Measurements from ENCODE around the gene MT4. TPM values are rescaled to one million over a fixed set of nuclear protein-coding genes. Genes with fewer than 3 reads are reported as not detected.

The MT4 gene
- total RNA-seq, 1 experiment from 2014 or later, result not detected

DNA sequence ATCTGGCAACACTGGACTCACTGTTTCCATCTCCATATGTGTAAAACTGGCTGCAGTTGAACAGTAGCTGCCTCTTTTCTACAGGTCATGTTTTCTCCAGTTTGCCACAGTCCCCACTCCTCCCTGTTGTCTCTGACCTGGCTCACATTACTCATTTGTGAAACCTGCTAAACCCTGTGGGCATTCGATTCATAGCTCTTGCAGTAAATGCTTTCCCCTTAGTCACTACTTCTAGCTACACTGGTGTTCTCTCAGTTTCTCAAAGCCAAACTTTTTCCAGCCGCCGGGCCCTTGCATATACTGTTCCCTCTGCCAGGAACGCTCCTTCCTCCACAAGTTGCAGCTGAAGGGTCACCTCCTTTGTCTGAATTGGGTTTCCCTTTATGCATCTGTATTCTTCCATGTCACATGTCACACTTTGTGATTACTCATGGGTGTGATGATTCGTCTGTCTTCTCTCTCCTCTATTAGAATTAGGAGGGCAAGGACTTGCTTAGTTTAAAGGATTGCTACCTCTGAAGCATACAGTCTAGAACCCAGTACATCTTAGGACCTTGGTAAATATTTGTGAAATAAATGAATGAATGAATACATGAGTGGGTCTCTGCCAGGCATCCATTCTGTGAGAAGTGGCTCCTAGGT lies 15.0 kb upstream of the MT4 start:
- no peak for DNase-seq
- no peak overlapping the region for H3K9ac ChIP-seq (ENCODE audit: low read length)
- H3K27ac ChIP-seq (ENCODE audit: low read length), result no peak overlapping the region
- H4K20me1 ChIP-seq (ENCODE audit: insufficient read depth, low read depth, low read length), result no peaks in the 10 kb centered on the region
- no peaks in the 10 kb centered on the region for H3K9me3 ChIP-seq (ENCODE audit: low read length)
- no peaks in the 10 kb centered on the region for H3K9me2 ChIP-seq (replicated peaks; ENCODE audit: insufficient read depth, low read length)
- peaks cover 11% of the 10 kb centered on the region for H3K4me1 ChIP-seq (ENCODE audit: low read length)
- H3K79me2 ChIP-seq (ENCODE audit: low read length), result no peaks in the 10 kb centered on the region
- no peak overlapping the region for H3K4me3 ChIP-seq (ENCODE audit: low read length)
- no peaks in the 10 kb centered on the region for H3K27me3 ChIP-seq (ENCODE audit: low read length)
- H3K4me2 ChIP-seq (ENCODE audit: low read depth, low read length, poor library complexity, severe bottlenecking), result no peak overlapping the region
- H2AFZ ChIP-seq (ENCODE audit: low read length), result no peak overlapping the region
- H3K36me3 ChIP-seq (ENCODE audit: insufficient read depth, low read length), result no peaks in the 10 kb centered on the region

DNA sequence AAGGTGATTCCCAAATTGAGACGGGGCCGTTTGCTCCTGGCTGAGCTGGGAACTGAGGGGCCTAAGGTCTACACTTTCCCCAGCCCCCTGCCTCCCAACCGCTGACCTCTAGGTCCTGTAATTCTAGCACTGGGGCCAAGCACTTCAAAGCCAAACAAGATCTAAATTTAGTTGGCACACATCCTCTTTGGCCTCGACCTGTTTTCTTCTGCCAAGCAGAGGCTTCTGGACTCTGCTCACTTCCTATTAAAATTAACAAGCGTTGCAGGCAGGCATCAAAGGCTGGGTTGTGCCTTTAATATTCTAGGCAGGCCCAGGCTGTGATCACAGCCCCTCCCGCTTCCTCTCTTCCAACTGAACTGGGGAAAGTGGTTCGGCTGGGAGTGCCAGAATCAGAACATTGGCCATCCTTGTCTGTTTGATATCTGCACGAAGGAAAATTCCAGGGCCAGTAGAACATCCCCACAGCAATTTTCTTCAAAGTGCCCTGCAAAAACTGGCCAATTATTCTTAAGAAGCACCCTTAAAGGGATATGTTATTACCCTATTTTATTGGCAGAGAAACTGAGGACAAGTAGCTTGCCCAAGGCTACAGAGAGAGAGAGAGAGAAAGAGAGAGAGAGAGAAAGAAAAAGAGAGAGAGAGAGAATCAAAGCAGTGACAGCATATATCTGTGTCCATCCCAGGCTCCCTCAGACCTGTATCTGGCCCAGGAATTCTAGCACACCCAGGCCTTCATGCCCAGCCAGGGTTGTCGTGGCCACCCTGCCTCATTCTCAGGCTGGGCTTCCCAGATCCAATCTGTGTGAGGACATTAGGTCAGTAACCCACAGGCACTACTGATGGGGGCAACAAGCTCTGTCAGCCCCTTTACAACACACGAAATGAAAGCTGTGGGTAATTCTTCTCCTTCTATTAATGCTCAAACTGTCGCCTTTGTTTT lies 12.8 kb upstream of the MT4 start:
- Histone ChIP-seq H4K20me1 (ENCODE audit: insufficient read depth, low read depth, low read length) (no peaks in the 10 kb centered on the region), H2AFZ (ENCODE audit: low read length) (no peak overlapping the region), H3K9me2 (replicated peaks; ENCODE audit: insufficient read depth, low read length) (no peaks in the 10 kb centered on the region), H3K27me3 (ENCODE audit: low read length) (no peaks in the 10 kb centered on the region), H3K4me1 (ENCODE audit: low read length) (peaks cover 11% of the 10 kb centered on the region), H3K9me3 (ENCODE audit: low read length) (no peaks in the 10 kb centered on the region), H3K4me3 (ENCODE audit: low read length) (no peak overlapping the region), H3K9ac (ENCODE audit: low read length) (no peak overlapping the region), H3K36me3 (ENCODE audit: insufficient read depth, low read length) (no peaks in the 10 kb centered on the region), H3K4me2 (ENCODE audit: low read depth, low read length, poor library complexity, severe bottlenecking) (no peak overlapping the region), H3K27ac (ENCODE audit: low read length) (no peak overlapping the region), H3K79me2 (ENCODE audit: low read length) (no peaks in the 10 kb centered on the region)
- DNase-seq, result no peak

GRCh38 chr16:56554441-56554840 lies 10.4 kb upstream of the MT4 start:
- no peak for DNase-seq
- Histone ChIP-seq H3K4me3 (ENCODE audit: low read length) (no peak overlapping the region), H3K9ac (ENCODE audit: low read length) (no peak overlapping the region), H3K4me1 (ENCODE audit: low read length) (no peaks in the 10 kb centered on the region), H3K9me3 (ENCODE audit: low read length) (no peaks in the 10 kb centered on the region), H3K79me2 (ENCODE audit: low read length) (no peaks in the 10 kb centered on the region), H3K27me3 (ENCODE audit: low read length) (no peaks in the 10 kb centered on the region), H4K20me1 (ENCODE audit: insufficient read depth, low read depth, low read length) (no peaks in the 10 kb centered on the region), H3K27ac (ENCODE audit: low read length) (no peak overlapping the region), H3K9me2 (replicated peaks; ENCODE audit: insufficient read depth, low read length) (no peaks in the 10 kb centered on the region), H3K4me2 (ENCODE audit: low read depth, low read length, poor library complexity, severe bottlenecking) (no peak overlapping the region), H2AFZ (ENCODE audit: low read length) (no peak overlapping the region), H3K36me3 (ENCODE audit: insufficient read depth, low read length) (no peaks in the 10 kb centered on the region)

DNA sequence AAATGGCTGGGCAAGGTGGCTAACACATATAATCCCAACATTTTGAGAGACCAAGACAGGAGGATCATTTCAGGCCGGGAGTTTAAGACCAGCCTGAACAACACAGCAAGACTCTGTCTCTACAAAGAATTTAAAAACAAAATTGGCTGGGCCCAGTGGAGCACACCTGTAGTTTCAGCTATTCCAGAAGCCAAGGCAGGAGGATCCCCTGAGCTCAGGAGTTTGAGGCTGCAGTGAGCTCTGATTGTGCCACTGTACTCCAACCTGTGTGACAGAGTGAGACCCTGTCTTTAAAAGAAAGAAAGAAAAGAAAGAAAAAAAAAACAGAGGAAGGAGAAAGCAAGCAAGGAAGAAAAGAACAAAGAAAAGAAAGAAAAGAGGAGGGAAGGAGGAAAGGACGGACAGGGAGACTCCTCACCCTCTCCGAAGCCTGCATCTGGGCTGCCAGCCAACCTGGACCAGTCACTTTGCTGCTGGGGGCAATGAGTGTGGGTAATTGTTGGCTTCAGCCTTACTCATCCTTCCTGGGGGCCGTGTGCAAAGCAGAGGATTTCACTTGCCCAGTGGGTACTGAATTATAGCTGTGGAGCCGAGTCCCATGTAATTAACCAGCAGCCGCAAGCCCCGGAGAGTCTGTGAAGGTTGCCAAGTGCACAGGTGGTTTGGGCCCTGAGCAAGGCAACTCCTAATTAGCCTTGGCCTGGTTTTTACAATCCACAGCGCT lies 6.7 kb upstream of the MT4 start:
- Histone ChIP-seq H3K27me3 (ENCODE audit: low read length) (no peaks in the 10 kb centered on the region), H3K4me3 (ENCODE audit: low read length) (no peak overlapping the region), H3K36me3 (ENCODE audit: insufficient read depth, low read length) (no peaks in the 10 kb centered on the region), H2AFZ (ENCODE audit: low read length) (no peak overlapping the region), H3K27ac (ENCODE audit: low read length) (no peak overlapping the region), H3K4me1 (ENCODE audit: low read length) (no peaks in the 10 kb centered on the region), H3K9me3 (ENCODE audit: low read length) (no peaks in the 10 kb centered on the region), H3K79me2 (ENCODE audit: low read length) (no peaks in the 10 kb centered on the region), H3K9ac (ENCODE audit: low read length) (no peak overlapping the region), H3K9me2 (replicated peaks; ENCODE audit: insufficient read depth, low read length) (no peaks in the 10 kb centered on the region), H3K4me2 (ENCODE audit: low read depth, low read length, poor library complexity, severe bottlenecking) (no peak overlapping the region), H4K20me1 (ENCODE audit: insufficient read depth, low read depth, low read length) (no peaks in the 10 kb centered on the region)
- no peak for DNase-seq

GRCh38 chr16:56559109-56559508 lies 5.8 kb upstream of the MT4 start:
- Histone ChIP-seq H3K36me3 (ENCODE audit: insufficient read depth, low read length) (no peaks in the 10 kb centered on the region), H3K27me3 (ENCODE audit: low read length) (no peaks in the 10 kb centered on the region), H2AFZ (ENCODE audit: low read length) (no peak overlapping the region), H3K4me3 (ENCODE audit: low read length) (no peak overlapping the region), H3K9me2 (replicated peaks; ENCODE audit: insufficient read depth, low read length) (no peaks in the 10 kb centered on the region), H3K4me2 (ENCODE audit: low read depth, low read length, poor library complexity, severe bottlenecking) (no peak overlapping the region), H3K79me2 (ENCODE audit: low read length) (no peaks in the 10 kb centered on the region), H4K20me1 (ENCODE audit: insufficient read depth, low read depth, low read length) (no peaks in the 10 kb centered on the region), H3K9me3 (ENCODE audit: low read length) (no peaks in the 10 kb centered on the region), H3K27ac (ENCODE audit: low read length) (no peak overlapping the region), H3K4me1 (ENCODE audit: low read length) (no peaks in the 10 kb centered on the region), H3K9ac (ENCODE audit: low read length) (no peak overlapping the region)
- DNase-seq, result no peak

DNA sequence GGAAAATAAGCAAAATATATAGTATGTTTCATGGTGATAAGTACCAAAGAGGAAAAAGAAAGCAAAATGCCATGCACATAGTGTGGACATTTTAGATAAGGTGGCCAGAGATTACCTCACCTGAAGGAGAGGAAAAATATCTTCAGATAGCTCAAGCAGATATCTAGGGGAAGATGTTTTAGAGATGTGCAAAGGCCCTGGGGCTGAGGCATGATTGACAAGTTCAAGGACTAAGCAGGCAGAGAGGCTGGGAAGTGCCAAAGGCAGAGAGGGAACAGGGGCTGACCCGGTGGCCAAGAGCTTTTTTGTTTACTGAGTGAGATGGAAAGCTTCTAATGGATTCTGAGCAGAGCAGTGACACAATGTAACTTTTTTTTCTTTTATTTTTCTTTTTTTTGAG lies 4.4 kb upstream of the MT4 start:
- H3K9me3 ChIP-seq (ENCODE audit: low read length), result no peaks in the 10 kb centered on the region
- DNase-seq, result no peak
- H3K9me2 ChIP-seq (replicated peaks; ENCODE audit: insufficient read depth, low read length), result no peaks in the 10 kb centered on the region
- no peak overlapping the region for H3K9ac ChIP-seq (ENCODE audit: low read length)
- H2AFZ ChIP-seq (ENCODE audit: low read length), result no peak overlapping the region
- no peak overlapping the region for H3K4me3 ChIP-seq (ENCODE audit: low read length)
- no peaks in the 10 kb centered on the region for H3K79me2 ChIP-seq (ENCODE audit: low read length)
- H3K27me3 ChIP-seq (ENCODE audit: low read length), result no peaks in the 10 kb centered on the region
- H3K27ac ChIP-seq (ENCODE audit: low read length), result no peak overlapping the region
- H3K4me1 ChIP-seq (ENCODE audit: low read length), result no peaks in the 10 kb centered on the region
- H3K36me3 ChIP-seq (ENCODE audit: insufficient read depth, low read length), result no peaks in the 10 kb centered on the region
- no peaks in the 10 kb centered on the region for H4K20me1 ChIP-seq (ENCODE audit: insufficient read depth, low read depth, low read length)
- H3K4me2 ChIP-seq (ENCODE audit: low read depth, low read length, poor library complexity, severe bottlenecking), result no peak overlapping the region

DNA sequence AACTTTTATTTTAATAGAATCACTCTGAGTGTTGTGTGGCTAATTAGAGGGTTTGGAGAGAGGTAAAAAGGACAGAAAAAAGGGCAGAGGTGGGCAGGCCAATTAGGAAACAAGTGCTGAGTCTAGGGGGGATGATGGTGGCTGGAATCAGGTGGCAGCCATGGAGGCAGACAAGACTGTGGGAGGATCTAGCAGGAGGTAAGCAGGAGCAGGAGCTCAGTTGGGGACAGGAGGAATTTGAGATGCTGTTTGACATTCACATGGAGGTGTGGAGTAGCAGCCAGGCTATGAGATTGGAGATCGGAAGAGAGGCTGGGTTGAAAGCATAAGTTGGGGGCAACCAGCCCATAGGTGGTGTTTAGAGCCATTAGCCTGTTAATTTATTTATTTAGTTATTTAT lies 3.7 kb upstream of the MT4 start:
- no peaks in the 10 kb centered on the region for H4K20me1 ChIP-seq (ENCODE audit: insufficient read depth, low read depth, low read length)
- DNase-seq, result no peak
- no peak overlapping the region for H3K9ac ChIP-seq (ENCODE audit: low read length)
- H3K27ac ChIP-seq (ENCODE audit: low read length), result no peak overlapping the region
- H3K9me3 ChIP-seq (ENCODE audit: low read length), result no peaks in the 10 kb centered on the region
- no peaks in the 10 kb centered on the region for H3K4me1 ChIP-seq (ENCODE audit: low read length)
- H3K4me2 ChIP-seq (ENCODE audit: low read depth, low read length, poor library complexity, severe bottlenecking), result no peak overlapping the region
- H3K4me3 ChIP-seq (ENCODE audit: low read length), result no peak overlapping the region
- no peaks in the 10 kb centered on the region for H3K36me3 ChIP-seq (ENCODE audit: insufficient read depth, low read length)
- H3K27me3 ChIP-seq (ENCODE audit: low read length), result no peaks in the 10 kb centered on the region
- H2AFZ ChIP-seq (ENCODE audit: low read length), result no peak overlapping the region
- no peaks in the 10 kb centered on the region for H3K79me2 ChIP-seq (ENCODE audit: low read length)
- no peaks in the 10 kb centered on the region for H3K9me2 ChIP-seq (replicated peaks; ENCODE audit: insufficient read depth, low read length)

- H3K4me3 ChIP-seq (ENCODE audit: low read length), result no peak overlapping the region
- H3K9me2 ChIP-seq (replicated peaks; ENCODE audit: insufficient read depth, low read length), result no peaks in the 10 kb centered on the region
- no peak overlapping the region for H3K4me2 ChIP-seq (ENCODE audit: low read depth, low read length, poor library complexity, severe bottlenecking)
Measured at GRCh38 chr16:56569971-56570370, 5.1 kb downstream of the MT4 start.

More at GRCh38 chr16:56569971-56570370, 5.1 kb downstream of the MT4 start:
- H3K27ac ChIP-seq (ENCODE audit: low read length), result no peak overlapping the region
- H4K20me1 ChIP-seq (ENCODE audit: insufficient read depth, low read depth, low read length), result no peaks in the 10 kb centered on the region
- no peaks in the 10 kb centered on the region for H3K9me3 ChIP-seq (ENCODE audit: low read length)
- H3K27me3 ChIP-seq (ENCODE audit: low read length), result no peaks in the 10 kb centered on the region
- no peaks in the 10 kb centered on the region for H3K36me3 ChIP-seq (ENCODE audit: insufficient read depth, low read length)
- H3K79me2 ChIP-seq (ENCODE audit: low read length), result no peaks in the 10 kb centered on the region
- no peaks in the 10 kb centered on the region for H3K4me1 ChIP-seq (ENCODE audit: low read length)
- H3K9ac ChIP-seq (ENCODE audit: low read length), result no peak overlapping the region
- no peak for DNase-seq
- no peak overlapping the region for H2AFZ ChIP-seq (ENCODE audit: low read length)
